Endodermal cell (in vitro differentiated cells): ENCODE data around the gene NKX6-1. TPM values are rescaled to one million over a fixed set of nuclear protein-coding genes. Genes with fewer than 3 reads are reported as not detected.

ENCODE experiments used
- DNase-seq: peaks from one replicate; pipeline ENCODE4 v3.0.0-alpha.2; 2017
- H3K27ac ChIP-seq: 2 replicates; pipeline ENCODE4 v1.5.1; 2013; ENCODE audit warnings: mild to moderate bottlenecking, low read depth, low read length, moderate library complexity
- H3K27me3 ChIP-seq: 2 replicates; pipeline ENCODE4 v1.6.1; 2013; ENCODE audit warnings: mild to moderate bottlenecking, low read length, moderate library complexity; ENCODE audit not compliant: insufficient read depth, control insufficient read depth, poor library complexity, severe bottlenecking
- H3K36me3 ChIP-seq: 2 replicates; pipeline ENCODE4 v1.7.0; 2013; ENCODE audit warnings: mild to moderate bottlenecking, low read length, moderate library complexity; ENCODE audit not compliant: control insufficient read depth, insufficient read depth
- H3K4me1 ChIP-seq: one replicate; pipeline ENCODE4 v1.7.0; 2013; ENCODE audit warnings: low read length; ENCODE audit not compliant: control insufficient read depth, insufficient read depth
- H3K4me3 ChIP-seq: 2 replicates; pipeline ENCODE4 v1.5.1; 2013; ENCODE audit warnings: mild to moderate bottlenecking, low read length, moderate library complexity
- H3K9ac ChIP-seq: 2 replicates; pipeline ENCODE4 v1.6.1; 2013; ENCODE audit warnings: mild to moderate bottlenecking, low read length, moderate library complexity; ENCODE audit not compliant: poor library complexity, severe bottlenecking; ENCODE audit errors: extremely low read depth
- H3K9me3 ChIP-seq: 2 replicates; pipeline ENCODE4 v1.6.1; 2013; ENCODE audit warnings: mild to moderate bottlenecking, low read length, moderate library complexity; ENCODE audit not compliant: control insufficient read depth
- H3K27ac Mint-ChIP-seq: 2 replicates; pipeline ENCODE4 v1.8.0; 2020; ENCODE audit warnings: mixed read lengths
- H3K27me3 Mint-ChIP-seq: 2 replicates; pipeline ENCODE4 v1.8.0; 2021; ENCODE audit warnings: mild to moderate bottlenecking, mixed read lengths; ENCODE audit not compliant: insufficient read depth
- H3K36me3 Mint-ChIP-seq: 2 replicates; pipeline ENCODE4 v1.8.0; 2020; ENCODE audit warnings: low read depth, mixed read lengths
- H3K4me1 Mint-ChIP-seq: 2 replicates; pipeline ENCODE4 v1.8.0; 2020; ENCODE audit warnings: mixed read lengths
- H3K4me3 Mint-ChIP-seq: 2 replicates; pipeline ENCODE4 v1.8.0; 2020; ENCODE audit warnings: mild to moderate bottlenecking, moderate library complexity, mixed read lengths
- H3K9me3 Mint-ChIP-seq: 2 replicates; pipeline ENCODE4 v1.8.0; 2020; ENCODE audit warnings: mild to moderate bottlenecking, mixed read lengths
- WGBS, 2 experiments: methylation state at CpG; one replicate each; pipeline versions ENCODE4 v1.1.5 to v1.1.7; 2013; ENCODE audit warnings: missing lambda C conversion rate in 2 of 2, mixed read lengths in 1 of 2; ENCODE audit not compliant: insufficient coverage in 1 of 2, insufficient read length in 1 of 2; 5-methylcytosine and 5-hydroxymethylcytosine counted together
- total RNA-seq, 2 donors: library from RNA; stranded (reverse); fragmentation: NEBNext Ultra II Directional in 1 of 2; extraction: Animal tissue kit (Norgen Biotek cat#: 25700) in 1 of 2; gene quantifications; 2 replicates in 1 of 2; 3 replicates in 1 of 2; pipeline ENCODE4 v1.2.1, GENCODE V29; 2021
- TF ChIP-seq, protein P1 (sequence below): fragments of 200-600 bp; sonication (generic); conservative IDR thresholded peaks from 2 replicates; pipeline ENCODE4 v1.5.0; 2021; ENCODE audit warnings: antibody characterized with exemption, mild to moderate bottlenecking

The NKX6-1 gene
- total RNA-seq, 2 donors from 2014 or later = not detected

- Histone ChIP-seq H3K4me1 (no peaks in the 10 kb centered on the region), H3K4me3 (no peak overlapping the region), H3K27ac (no peak overlapping the region), H3K27me3 (no peaks in the 10 kb centered on the region), H3K9ac (no peak overlapping the region), H3K36me3 (no peaks in the 10 kb centered on the region), H3K9me3 (peaks cover 7% of the 10 kb centered on the region)
- Mint-ChIP-seq H3K9me3 (no peaks in the 10 kb centered on the region), H3K4me1 (peaks cover 17% of the 10 kb centered on the region), H3K36me3 (no peaks in the 10 kb centered on the region), H3K27me3 (no peaks in the 10 kb centered on the region), H3K4me3 (no peak overlapping the region), H3K27ac (no peak overlapping the region)
- DNase-seq = no peak
- 56% methylated on average over 3 of the region's 3 CpGs; no CpG with 5 or more reads in 1 of the 2 experiments for WGBS, 2 experiments
- TF ChIP-seq, protein P1, sequence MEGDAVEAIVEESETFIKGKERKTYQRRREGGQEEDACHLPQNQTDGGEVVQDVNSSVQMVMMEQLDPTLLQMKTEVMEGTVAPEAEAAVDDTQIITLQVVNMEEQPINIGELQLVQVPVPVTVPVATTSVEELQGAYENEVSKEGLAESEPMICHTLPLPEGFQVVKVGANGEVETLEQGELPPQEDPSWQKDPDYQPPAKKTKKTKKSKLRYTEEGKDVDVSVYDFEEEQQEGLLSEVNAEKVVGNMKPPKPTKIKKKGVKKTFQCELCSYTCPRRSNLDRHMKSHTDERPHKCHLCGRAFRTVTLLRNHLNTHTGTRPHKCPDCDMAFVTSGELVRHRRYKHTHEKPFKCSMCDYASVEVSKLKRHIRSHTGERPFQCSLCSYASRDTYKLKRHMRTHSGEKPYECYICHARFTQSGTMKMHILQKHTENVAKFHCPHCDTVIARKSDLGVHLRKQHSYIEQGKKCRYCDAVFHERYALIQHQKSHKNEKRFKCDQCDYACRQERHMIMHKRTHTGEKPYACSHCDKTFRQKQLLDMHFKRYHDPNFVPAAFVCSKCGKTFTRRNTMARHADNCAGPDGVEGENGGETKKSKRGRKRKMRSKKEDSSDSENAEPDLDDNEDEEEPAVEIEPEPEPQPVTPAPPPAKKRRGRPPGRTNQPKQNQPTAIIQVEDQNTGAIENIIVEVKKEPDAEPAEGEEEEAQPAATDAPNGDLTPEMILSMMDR = no peak
These were observed 31.5 kb downstream of the NKX6-1 start for GRCh38 chr4:84467601-84468000.

GRCh38 chr4:84459783-84460182 lies 39.3 kb downstream of the NKX6-1 start:
- H3K4me1 ChIP-seq = no peaks in the 10 kb centered on the region
- peaks cover 4% of the 10 kb centered on the region for H3K27me3 Mint-ChIP-seq
- no peaks in the 10 kb centered on the region for H3K36me3 ChIP-seq
- no peak overlapping the region for H3K27ac Mint-ChIP-seq
- peaks cover 7% of the 10 kb centered on the region for H3K9me3 ChIP-seq
- no peak overlapping the region for H3K4me3 ChIP-seq
- no peak overlapping the region for H3K9ac ChIP-seq
- no peak overlapping the region for H3K4me3 Mint-ChIP-seq
- H3K27me3 ChIP-seq = no peaks in the 10 kb centered on the region
- TF ChIP-seq, protein P1 = no peak
- no peaks in the 10 kb centered on the region for H3K9me3 Mint-ChIP-seq
- 80 to 100% methylated on average over 1 of the region's 1 CpG for WGBS, 2 experiments
- no peaks in the 10 kb centered on the region for H3K36me3 Mint-ChIP-seq
- peaks cover 3% of the 10 kb centered on the region for H3K4me1 Mint-ChIP-seq
- DNase-seq = no peak
- no peak overlapping the region for H3K27ac ChIP-seq

GRCh38 chr4:84456157-84456556 lies 42.9 kb downstream of the NKX6-1 start:
- H3K36me3 ChIP-seq = no peaks in the 10 kb centered on the region
- Mint-ChIP-seq H3K9me3 (no peaks in the 10 kb centered on the region), H3K36me3 (no peaks in the 10 kb centered on the region), H3K4me3 (no peak overlapping the region), H3K4me1 (peaks cover 3% of the 10 kb centered on the region), H3K27me3 (peaks cover 2% of the 10 kb centered on the region), H3K27ac (no peak overlapping the region)
- H3K9me3 ChIP-seq = no peaks in the 10 kb centered on the region
- no peak overlapping the region for H3K9ac ChIP-seq
- TF ChIP-seq, protein P1 = no peak
- H3K27ac ChIP-seq = no peak overlapping the region
- 91 to 93% methylated on average over 4 of the region's 4 CpGs for WGBS, 2 experiments
- H3K4me1 ChIP-seq = no peaks in the 10 kb centered on the region
- no peaks in the 10 kb centered on the region for H3K27me3 ChIP-seq
- no peak for DNase-seq
- no peak overlapping the region for H3K4me3 ChIP-seq
